Measurements from ENCODE around the gene CNR2.
"Not testable (repeated sequence)": the region's sequence is repeated elsewhere in the genome, so short reads cannot be mapped to it uniquely, and the experiment has no call there.

CNR2 gene

GRCh38 chr1:23916209-23917131, 3.3 kb upstream of the CNR2 start:
- peak; percentile 80 for DNase-seq (ENCODE audit: low read depth)

- DNase-seq (ENCODE audit: low read depth): no peak
Observed at GRCh38 chr1:23915466-23915865, 2.3 kb upstream of the CNR2 start.

- DNase-seq (ENCODE audit: low read depth): no peak
Observed at GRCh38 chr1:23914921-23915320, 1.8 kb upstream of the CNR2 start.

GRCh38 chr1:23911921-23912320, 1.2 kb downstream of the CNR2 start:
- DNase-seq (ENCODE audit: low read depth): no peak

- no peak for DNase-seq (ENCODE audit: low read depth)
Observed at GRCh38 chr1:23910553-23911246, 2.5 kb downstream of the CNR2 start.

GRCh38 chr1:23910144-23910543, 3.0 kb downstream of the CNR2 start:
- DNase-seq (ENCODE audit: low read depth): no peak

GRCh38 chr1:23909412-23909811, 3.8 kb downstream of the CNR2 start:
- DNase-seq (ENCODE audit: low read depth): no peak

GRCh38 chr1:23908453-23909341, 4.5 kb downstream of the CNR2 start:
- no peak for DNase-seq (ENCODE audit: low read depth)

GRCh38 chr1:23906731-23907130, 6.4 kb downstream of the CNR2 start:
- no peak for DNase-seq (ENCODE audit: low read depth)

GRCh38 chr1:23905461-23906025, 7.6 kb downstream of the CNR2 start:
- DNase-seq (ENCODE audit: low read depth): no peak

GRCh38 chr1:23904748-23905357, 8.3 kb downstream of the CNR2 start:
- no peak for DNase-seq (ENCODE audit: low read depth)

GRCh38 chr1:23903754-23904153, 9.4 kb downstream of the CNR2 start:
- no peak for DNase-seq (ENCODE audit: low read depth)

GRCh38 chr1:23902321-23903278, 10.6 kb downstream of the CNR2 start:
- DNase-seq (ENCODE audit: low read depth): no peak

GRCh38 chr1:23900017-23900416, 13.1 kb downstream of the CNR2 start:
- DNase-seq (ENCODE audit: low read depth): not testable (repeated sequence)

- DNase-seq (ENCODE audit: low read depth): no peak
Observed at GRCh38 chr1:23899070-23899469, 14.1 kb downstream of the CNR2 start.

GRCh38 chr1:23897083-23897482, 16.1 kb downstream of the CNR2 start:
- DNase-seq (ENCODE audit: low read depth): no peak

- no peak for DNase-seq (ENCODE audit: low read depth)
Observed at GRCh38 chr1:23896491-23896890, 16.7 kb downstream of the CNR2 start.

- DNase-seq (ENCODE audit: low read depth): no peak
Observed at GRCh38 chr1:23895993-23896392, 17.2 kb downstream of the CNR2 start.

- no peak for DNase-seq (ENCODE audit: low read depth)
Observed at GRCh38 chr1:23895082-23895481, 18.1 kb downstream of the CNR2 start.

GRCh38 chr1:23889074-23889473, 24.1 kb downstream of the CNR2 start:
- no peak for DNase-seq (ENCODE audit: low read depth)
